ENCODE results near the gene GPD2.
A peak's percentile ranks its signal among the peaks of the same experiment; 100 is the strongest.

DNA sequence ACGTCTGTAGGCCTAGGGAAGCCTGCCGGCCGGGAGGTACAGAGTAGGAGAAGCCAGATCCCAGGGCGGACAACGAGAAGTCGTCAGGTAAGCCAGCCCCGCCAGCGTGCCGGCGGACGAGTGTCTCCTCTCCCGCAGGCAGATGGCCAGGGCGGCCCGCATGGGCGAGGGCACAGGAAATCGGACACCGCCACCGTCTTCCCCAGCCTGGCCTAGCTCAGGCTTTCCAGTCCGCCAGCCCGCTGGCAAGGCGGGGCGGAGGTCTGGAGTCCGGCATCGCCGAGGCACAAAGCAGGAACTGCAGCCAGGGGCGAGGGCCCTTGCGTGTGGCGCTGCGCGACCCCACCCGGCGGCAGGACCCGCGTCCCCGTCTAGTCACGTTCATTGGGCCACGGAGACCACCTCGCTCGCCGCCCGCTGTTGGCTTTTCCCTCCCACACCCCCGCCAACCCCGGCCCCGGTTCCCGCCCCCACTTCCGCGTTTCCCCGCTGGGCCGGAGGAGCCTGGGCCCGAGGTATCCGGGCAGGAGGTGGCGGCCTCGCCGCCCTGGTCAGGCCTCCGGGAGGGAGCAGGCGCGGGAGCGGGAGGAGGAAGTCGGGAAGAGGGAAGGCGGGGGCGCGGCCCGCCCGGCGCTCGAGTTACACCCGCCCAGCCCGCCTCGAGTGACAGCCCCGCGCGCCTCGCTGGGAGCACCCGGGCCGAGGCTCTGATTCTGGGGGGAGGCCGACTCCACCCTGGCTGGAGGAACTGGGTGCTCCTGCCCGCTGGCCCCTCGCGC, at the start of gene GPD2:
- TF ChIP-seq, protein P1, sequence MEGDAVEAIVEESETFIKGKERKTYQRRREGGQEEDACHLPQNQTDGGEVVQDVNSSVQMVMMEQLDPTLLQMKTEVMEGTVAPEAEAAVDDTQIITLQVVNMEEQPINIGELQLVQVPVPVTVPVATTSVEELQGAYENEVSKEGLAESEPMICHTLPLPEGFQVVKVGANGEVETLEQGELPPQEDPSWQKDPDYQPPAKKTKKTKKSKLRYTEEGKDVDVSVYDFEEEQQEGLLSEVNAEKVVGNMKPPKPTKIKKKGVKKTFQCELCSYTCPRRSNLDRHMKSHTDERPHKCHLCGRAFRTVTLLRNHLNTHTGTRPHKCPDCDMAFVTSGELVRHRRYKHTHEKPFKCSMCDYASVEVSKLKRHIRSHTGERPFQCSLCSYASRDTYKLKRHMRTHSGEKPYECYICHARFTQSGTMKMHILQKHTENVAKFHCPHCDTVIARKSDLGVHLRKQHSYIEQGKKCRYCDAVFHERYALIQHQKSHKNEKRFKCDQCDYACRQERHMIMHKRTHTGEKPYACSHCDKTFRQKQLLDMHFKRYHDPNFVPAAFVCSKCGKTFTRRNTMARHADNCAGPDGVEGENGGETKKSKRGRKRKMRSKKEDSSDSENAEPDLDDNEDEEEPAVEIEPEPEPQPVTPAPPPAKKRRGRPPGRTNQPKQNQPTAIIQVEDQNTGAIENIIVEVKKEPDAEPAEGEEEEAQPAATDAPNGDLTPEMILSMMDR (IDR thresholded peaks at IDR 0.05): peak in 5 of 7 experiments; percentile 1 to 32 (median 18)
- TF ChIP-seq POLR2A (IDR thresholded peaks at IDR 0.05): peak; percentile 79 to 94 (median 94)
